ENCODE measurements around the gene PCAT6.
A peak's percentile ranks its signal among the peaks of the same experiment; 100 is the strongest.

- TF ChIP-seq POLR2A (IDR thresholded peaks at IDR 0.05) (no peak), CTCF (IDR thresholded peaks at IDR 0.05) (peak in 5 of 6 experiments; percentile 37 to 70 (median 47))
These were observed 41.6 kb downstream of the PCAT6 start for GRCh38 chr1:202852163-202852904.
